Measurements from ENCODE around the gene LIPI.
"Not testable (repeated sequence)": the region's sequence is repeated elsewhere in the genome, so short reads cannot be mapped to it uniquely, and the experiment has no call there.

The LIPI gene

GRCh38 chr21:14073615-14074014 is 137.1 kb downstream of the LIPI start:
- no peak for DNase-seq (ENCODE audit: low read depth)

- DNase-seq (ENCODE audit: low read depth): no peak
These were observed 137.8 kb downstream of the LIPI start for GRCh38 chr21:14072761-14073535.

- no peak for DNase-seq (ENCODE audit: low read depth)
These were observed 138.6 kb downstream of the LIPI start for GRCh38 chr21:14071902-14072734.

GRCh38 chr21:14070968-14071367 is 139.8 kb downstream of the LIPI start:
- no peak for DNase-seq (ENCODE audit: low read depth)

- no peak for DNase-seq (ENCODE audit: low read depth)
These were observed 140.5 kb downstream of the LIPI start for GRCh38 chr21:14070049-14070893.

GRCh38 chr21:14064296-14064645 is 146.5 kb downstream of the LIPI start:
- no peak for DNase-seq (ENCODE audit: low read depth)

GRCh38 chr21:14063620-14064295 is 147.0 kb downstream of the LIPI start:
- DNase-seq (ENCODE audit: low read depth): not testable (repeated sequence)

- not testable (repeated sequence) for DNase-seq (ENCODE audit: low read depth)
These were observed 148.1 kb downstream of the LIPI start for GRCh38 chr21:14062684-14063083.

- not testable (repeated sequence) for DNase-seq (ENCODE audit: low read depth)
These were observed 148.9 kb downstream of the LIPI start for GRCh38 chr21:14061820-14062219.

- not testable (repeated sequence) for DNase-seq (ENCODE audit: low read depth)
These were observed 151.6 kb downstream of the LIPI start for GRCh38 chr21:14058995-14059627.
